ENCODE results near the gene DEAF1.

Gene DEAF1

GRCh38 chr11:639332-639955 lies 55.6 kb downstream of the DEAF1 start:
- H3K36me3 ChIP-seq = no peaks in the 10 kb centered on the region
- no peak for TF ChIP-seq CTCF (IDR thresholded peaks at IDR 0.05; ENCODE audit: low read depth, low read length)
- H3K9me3 ChIP-seq = no peaks in the 10 kb centered on the region
- H3K4me1 ChIP-seq = no peaks in the 10 kb centered on the region
- H3K27me3 ChIP-seq = peaks cover 5% of the 10 kb centered on the region; the same call in 1 of the 2 replicates
- DNase-seq = no peak
- no peak overlapping the region for H3K4me3 ChIP-seq (ENCODE audit: low read depth, low read length)

- no peak for TF ChIP-seq CTCF (IDR thresholded peaks at IDR 0.05; ENCODE audit: low read depth, low read length)
- H3K4me3 ChIP-seq (ENCODE audit: low read depth, low read length) = no peak overlapping the region
Observed at GRCh38 chr11:638631-639331, 56.2 kb downstream of the DEAF1 start.

GRCh38 chr11:637593-638521 lies 57.2 kb downstream of the DEAF1 start:
- DNase-seq = no peak
- Histone ChIP-seq H3K4me3 (ENCODE audit: low read depth, low read length) (no peak overlapping the region), H3K9me3 (no peaks in the 10 kb centered on the region), H3K36me3 (no peaks in the 10 kb centered on the region), H3K27me3 (peaks cover 5% of the 10 kb centered on the region; the same call in 1 of the 2 replicates), H3K4me1 (no peaks in the 10 kb centered on the region)
- no peak for TF ChIP-seq CTCF (IDR thresholded peaks at IDR 0.05; ENCODE audit: low read depth, low read length)

More at GRCh38 chr11:638631-639331, 56.2 kb downstream of the DEAF1 start:
- no peaks in the 10 kb centered on the region for H3K9me3 ChIP-seq
- DNase-seq = no peak
- H3K36me3 ChIP-seq = no peaks in the 10 kb centered on the region
- H3K4me1 ChIP-seq = no peaks in the 10 kb centered on the region
- peaks cover 5% of the 10 kb centered on the region; the same call in 1 of the 2 replicates for H3K27me3 ChIP-seq

GRCh38 chr11:637333-637592 lies 57.8 kb downstream of the DEAF1 start:
- Histone ChIP-seq H3K4me1 (no peaks in the 10 kb centered on the region), H3K27me3 (peaks cover 5% of the 10 kb centered on the region; the same call in 1 of the 2 replicates), H3K9me3 (no peaks in the 10 kb centered on the region), H3K4me3 (ENCODE audit: low read depth, low read length) (no peak overlapping the region), H3K36me3 (no peaks in the 10 kb centered on the region)
- DNase-seq = no peak
- TF ChIP-seq CTCF (IDR thresholded peaks at IDR 0.05; ENCODE audit: low read depth, low read length) = no peak

DNA sequence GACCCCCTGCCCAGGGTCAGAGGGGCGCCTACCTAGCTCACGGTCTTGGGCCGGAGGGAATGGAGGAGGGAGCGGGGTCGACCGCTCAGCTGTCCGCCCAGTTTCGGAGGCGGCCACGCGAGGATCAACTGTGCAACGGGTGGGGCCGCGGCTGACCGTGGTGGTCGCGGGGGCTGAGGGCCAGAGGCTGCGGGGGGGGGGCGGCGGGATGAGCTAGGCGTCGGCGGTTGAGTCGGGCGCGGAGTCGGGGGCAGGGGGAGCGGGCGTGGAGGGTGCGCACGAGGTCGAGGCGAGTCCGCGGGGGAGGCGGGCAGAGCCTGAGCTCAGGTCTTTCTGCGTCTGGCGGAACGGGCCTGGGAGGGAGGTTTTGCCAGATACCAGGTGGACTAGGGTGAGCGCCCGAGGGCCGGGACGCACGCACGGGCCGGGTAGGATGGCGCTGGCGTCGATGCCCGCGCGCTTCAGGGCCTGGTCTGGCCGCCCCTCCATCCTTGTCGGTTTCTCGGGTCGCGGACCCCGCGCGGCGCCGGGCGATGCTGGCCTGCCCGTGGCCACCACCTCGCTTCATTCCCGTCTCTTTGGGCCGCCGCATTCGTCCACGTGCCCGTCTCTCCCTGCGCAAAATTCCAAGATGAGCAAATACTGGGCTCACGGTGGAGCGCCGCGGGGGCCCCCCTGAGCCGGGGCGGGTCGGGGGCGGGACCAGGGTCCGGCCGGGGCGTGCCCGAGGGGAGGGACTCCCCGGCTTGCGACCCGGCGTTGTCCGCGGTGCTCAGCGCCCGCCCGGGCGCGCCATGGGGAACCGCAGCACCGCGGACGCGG lies 58.3 kb downstream of the DEAF1 start, which contains the start of gene DRD4:
TSS of gene DRD4 (plus strand) at position 759 of the 822 bp plus-strand sequence. CDS start at position 795, 36 bp downstream.
- Histone ChIP-seq H3K27me3 (peaks cover 5% of the 10 kb centered on the region; the same call in 1 of the 2 replicates), H3K4me3 (ENCODE audit: low read depth, low read length) (no peak within 1 kb of the TSS), H3K4me1 (no peaks in the 10 kb centered on the region), H3K9me3 (no peaks in the 10 kb centered on the region), H3K36me3 (no peaks in the 10 kb centered on the region)
- DNase-seq = no peak
- TF ChIP-seq CTCF (IDR thresholded peaks at IDR 0.05; ENCODE audit: low read depth, low read length) = no peak

Measured in BE2C (cell line).